Lower lobe of right lung (tissue), 2 donors: Measurements from ENCODE around the gene CRIP1. TPM values are rescaled to one million over a fixed set of nuclear protein-coding genes. Genes with fewer than 3 reads are reported as not detected.

Source experiments
- ATAC-seq, 2 donors: fragments of 200-7000 bp; cut with Tn5 transposase; one replicate each; pipeline ENCODE4 v1.9.1; 2020 to 2022; ENCODE audit warnings: mild to moderate bottlenecking in 2 of 2, moderate library complexity in 2 of 2
- DNase-seq: peaks from one replicate; pipeline ENCODE4 v3.0.0-alpha.2; 2020
- H3K27ac ChIP-seq: fragments of 200-600 bp; one replicate; pipeline ENCODE4 v1.8.0; 2022
- H3K27me3 ChIP-seq: fragments of 200-600 bp; one replicate; pipeline ENCODE4 v1.8.0; 2022; ENCODE audit warnings: low read depth
- H3K36me3 ChIP-seq: fragments of 200-600 bp; one replicate; pipeline ENCODE4 v1.8.0; 2022; ENCODE audit warnings: mild to moderate bottlenecking
- H3K4me1 ChIP-seq: fragments of 200-600 bp; one replicate; pipeline ENCODE4 v1.8.0; 2022
- H3K4me3 ChIP-seq: fragments of 200-600 bp; one replicate; pipeline ENCODE4 v1.8.0; 2022; ENCODE audit warnings: mild to moderate bottlenecking
- H3K9me3 ChIP-seq: fragments of 200-600 bp; one replicate; pipeline ENCODE4 v1.8.0; 2022
- intact Hi-C: fragments of 100-400 bp; cut with DNase I; formaldehyde crosslinking; loops from one replicate; pipeline ENCODE4 v1.11.0; 2022
- total RNA-seq: library from RNA; stranded (reverse); fragmentation: NEBNext Ultra II Directional; extraction: Animal tissue kit (Norgen Biotek cat#: 25700); gene quantifications from one replicate; pipeline ENCODE4 v1.2.1, GENCODE V29; 2021
- TF ChIP-seq, protein P1 (sequence below): fragments of 200-600 bp; IDR thresholded peaks from one replicate; pipeline ENCODE4 v1.8.0; 2022; ENCODE audit warnings: antibody characterized with exemption, mild to moderate bottlenecking
- donor health status: DM: no; HTN: yes; CAD: no; lungs with severe emphysema.

The CRIP1 gene
- total RNA-seq, 1 donor from 2014 or later: 237 TPM

DNA sequence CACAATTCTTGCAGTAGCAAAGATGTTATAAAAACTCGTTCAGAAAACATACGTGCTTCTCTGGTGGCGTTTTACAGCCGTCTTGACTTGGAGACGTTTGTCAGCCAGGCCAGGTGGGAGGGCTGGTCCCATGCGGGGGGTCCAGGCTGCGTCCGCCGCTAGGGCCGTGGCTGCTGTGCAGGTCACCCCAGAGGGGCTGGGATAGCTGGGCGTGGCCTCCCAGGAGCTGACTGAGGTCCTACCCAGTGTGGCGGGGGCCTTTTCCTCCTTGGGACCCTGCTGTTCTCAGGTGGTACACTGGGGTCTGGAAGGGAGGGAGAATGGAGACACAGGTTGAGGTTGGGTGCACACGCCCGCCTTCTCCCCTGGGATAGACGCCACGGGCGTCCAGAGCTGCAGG lies 41.8 kb upstream of the CRIP1 start:
- DNase-seq (no peak), ATAC-seq (no peak)
- TF ChIP-seq, protein P1, sequence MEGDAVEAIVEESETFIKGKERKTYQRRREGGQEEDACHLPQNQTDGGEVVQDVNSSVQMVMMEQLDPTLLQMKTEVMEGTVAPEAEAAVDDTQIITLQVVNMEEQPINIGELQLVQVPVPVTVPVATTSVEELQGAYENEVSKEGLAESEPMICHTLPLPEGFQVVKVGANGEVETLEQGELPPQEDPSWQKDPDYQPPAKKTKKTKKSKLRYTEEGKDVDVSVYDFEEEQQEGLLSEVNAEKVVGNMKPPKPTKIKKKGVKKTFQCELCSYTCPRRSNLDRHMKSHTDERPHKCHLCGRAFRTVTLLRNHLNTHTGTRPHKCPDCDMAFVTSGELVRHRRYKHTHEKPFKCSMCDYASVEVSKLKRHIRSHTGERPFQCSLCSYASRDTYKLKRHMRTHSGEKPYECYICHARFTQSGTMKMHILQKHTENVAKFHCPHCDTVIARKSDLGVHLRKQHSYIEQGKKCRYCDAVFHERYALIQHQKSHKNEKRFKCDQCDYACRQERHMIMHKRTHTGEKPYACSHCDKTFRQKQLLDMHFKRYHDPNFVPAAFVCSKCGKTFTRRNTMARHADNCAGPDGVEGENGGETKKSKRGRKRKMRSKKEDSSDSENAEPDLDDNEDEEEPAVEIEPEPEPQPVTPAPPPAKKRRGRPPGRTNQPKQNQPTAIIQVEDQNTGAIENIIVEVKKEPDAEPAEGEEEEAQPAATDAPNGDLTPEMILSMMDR: no peak
- peaks cover 19% of the 10 kb centered on the region for H3K36me3 ChIP-seq
- no peaks in the 10 kb centered on the region for H3K9me3 ChIP-seq
- no peaks in the 10 kb centered on the region for H3K27me3 ChIP-seq
- intact Hi-C loops: no loop called here
- no peak overlapping the region for H3K27ac ChIP-seq
- peaks cover 9% of the 10 kb centered on the region for H3K4me1 ChIP-seq
- H3K4me3 ChIP-seq: no peak overlapping the region

DNA sequence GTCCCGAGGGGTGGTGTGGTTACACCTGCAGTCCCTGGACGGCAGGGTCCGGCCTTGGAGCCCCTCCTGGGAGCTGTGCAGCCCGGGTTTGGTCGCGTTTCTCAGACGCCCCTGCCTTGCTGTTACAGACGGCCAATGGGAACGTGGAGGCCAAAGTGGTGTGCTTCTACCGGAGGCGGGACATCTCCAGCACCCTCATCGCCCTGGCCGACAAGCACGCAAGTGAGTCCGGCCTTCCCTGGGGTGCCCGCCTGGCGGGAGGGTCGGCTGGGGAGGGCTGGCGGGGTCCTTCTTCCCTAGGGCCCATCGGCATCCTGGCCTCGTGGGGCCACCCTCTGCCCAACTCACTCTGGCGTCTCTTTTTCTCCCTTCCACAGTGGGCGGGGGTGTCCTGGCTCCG lies 41.4 kb upstream of the CRIP1 start:
- DNase-seq (no peak), ATAC-seq (no peak)
- Histone ChIP-seq H3K9me3 (no peaks in the 10 kb centered on the region), H3K27ac (no peak overlapping the region), H3K36me3 (peaks cover 21% of the 10 kb centered on the region), H3K4me1 (peaks cover 9% of the 10 kb centered on the region), H3K27me3 (no peaks in the 10 kb centered on the region), H3K4me3 (no peak overlapping the region)
- TF ChIP-seq, protein P1: no peak
- intact Hi-C loops: no loop called here

DNA sequence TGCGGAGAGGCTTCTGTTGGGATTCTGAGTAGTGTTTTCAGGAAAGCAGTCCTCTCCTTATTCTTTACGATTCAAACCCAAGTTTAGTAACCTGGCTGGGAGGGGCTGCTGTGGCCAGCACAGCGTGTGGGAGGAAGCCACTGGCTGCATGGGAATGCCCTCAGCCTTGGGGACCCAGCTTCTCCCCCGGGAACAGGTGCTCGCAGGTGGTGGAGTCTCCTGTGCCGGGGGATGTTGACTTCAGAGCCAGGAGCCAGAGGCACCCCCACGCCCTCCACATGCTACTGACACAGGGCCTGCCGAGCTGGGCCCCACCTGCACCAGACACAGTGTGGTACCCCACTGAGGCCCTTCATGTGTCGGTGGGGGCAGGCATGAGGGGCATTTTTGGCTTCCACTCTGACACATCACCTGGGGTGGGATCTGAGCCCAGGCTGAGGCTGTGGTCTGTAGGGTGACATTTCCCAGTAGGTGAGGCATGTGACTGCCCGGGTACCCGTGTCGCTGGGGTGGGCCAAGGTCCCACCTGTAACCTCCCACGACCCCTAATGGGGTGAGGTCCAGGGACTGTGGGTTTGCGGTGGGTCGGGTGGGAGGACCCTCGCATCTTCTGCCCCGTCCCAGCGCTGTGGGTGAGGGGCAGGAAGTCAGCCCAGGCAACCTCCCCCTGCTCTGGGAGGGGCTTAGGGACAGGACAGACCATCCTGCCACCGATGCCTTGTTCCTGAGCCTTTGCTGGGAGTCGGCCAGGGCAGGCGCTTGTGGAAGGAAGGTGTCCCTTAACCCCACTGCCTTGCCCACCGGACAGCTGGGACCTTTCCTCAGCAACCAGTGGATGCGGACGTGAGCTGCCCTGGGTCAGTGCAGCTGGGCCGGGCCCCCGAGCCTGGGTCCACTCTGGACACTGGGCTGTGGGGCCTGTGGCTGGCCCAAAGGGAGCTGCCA lies 40.5 kb upstream of the CRIP1 start:
- intact Hi-C loops: no loop called here
- H3K27ac ChIP-seq: no peak overlapping the region
- TF ChIP-seq, protein P1: no peak
- H3K36me3 ChIP-seq: peaks cover 28% of the 10 kb centered on the region
- H3K27me3 ChIP-seq: no peaks in the 10 kb centered on the region
- no peaks in the 10 kb centered on the region for H3K9me3 ChIP-seq
- ATAC-seq (no peak), DNase-seq (no peak)
- H3K4me3 ChIP-seq: no peak overlapping the region
- H3K4me1 ChIP-seq: peaks cover 9% of the 10 kb centered on the region

DNA sequence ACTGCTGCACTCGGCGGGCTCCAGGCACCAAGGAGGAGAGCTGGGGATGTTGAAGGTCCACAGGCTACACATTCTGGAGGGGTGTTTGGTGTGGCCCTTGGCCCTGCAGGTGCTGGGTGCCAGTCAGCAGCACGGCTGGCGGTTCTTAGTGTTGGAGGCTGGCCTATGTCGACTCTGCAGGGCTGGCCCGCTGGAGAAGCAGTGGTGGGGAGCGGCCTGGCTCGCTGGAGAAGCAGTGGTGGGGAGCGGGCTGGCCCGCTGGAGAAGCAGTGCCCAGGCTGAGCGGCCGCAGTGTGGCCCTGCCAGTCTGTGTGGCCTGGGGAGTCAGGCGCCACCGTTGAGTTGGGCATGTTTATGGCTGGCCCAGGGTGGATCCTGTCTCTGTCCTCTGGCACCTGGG lies 39.7 kb upstream of the CRIP1 start:
- Histone ChIP-seq H3K36me3 (peaks cover 30% of the 10 kb centered on the region), H3K4me3 (no peak overlapping the region), H3K27me3 (no peaks in the 10 kb centered on the region), H3K9me3 (no peaks in the 10 kb centered on the region), H3K27ac (no peak overlapping the region), H3K4me1 (peaks cover 9% of the 10 kb centered on the region)
- intact Hi-C loops: no loop called here
- DNase-seq (no peak), ATAC-seq (no peak)
- TF ChIP-seq, protein P1: no peak

DNA sequence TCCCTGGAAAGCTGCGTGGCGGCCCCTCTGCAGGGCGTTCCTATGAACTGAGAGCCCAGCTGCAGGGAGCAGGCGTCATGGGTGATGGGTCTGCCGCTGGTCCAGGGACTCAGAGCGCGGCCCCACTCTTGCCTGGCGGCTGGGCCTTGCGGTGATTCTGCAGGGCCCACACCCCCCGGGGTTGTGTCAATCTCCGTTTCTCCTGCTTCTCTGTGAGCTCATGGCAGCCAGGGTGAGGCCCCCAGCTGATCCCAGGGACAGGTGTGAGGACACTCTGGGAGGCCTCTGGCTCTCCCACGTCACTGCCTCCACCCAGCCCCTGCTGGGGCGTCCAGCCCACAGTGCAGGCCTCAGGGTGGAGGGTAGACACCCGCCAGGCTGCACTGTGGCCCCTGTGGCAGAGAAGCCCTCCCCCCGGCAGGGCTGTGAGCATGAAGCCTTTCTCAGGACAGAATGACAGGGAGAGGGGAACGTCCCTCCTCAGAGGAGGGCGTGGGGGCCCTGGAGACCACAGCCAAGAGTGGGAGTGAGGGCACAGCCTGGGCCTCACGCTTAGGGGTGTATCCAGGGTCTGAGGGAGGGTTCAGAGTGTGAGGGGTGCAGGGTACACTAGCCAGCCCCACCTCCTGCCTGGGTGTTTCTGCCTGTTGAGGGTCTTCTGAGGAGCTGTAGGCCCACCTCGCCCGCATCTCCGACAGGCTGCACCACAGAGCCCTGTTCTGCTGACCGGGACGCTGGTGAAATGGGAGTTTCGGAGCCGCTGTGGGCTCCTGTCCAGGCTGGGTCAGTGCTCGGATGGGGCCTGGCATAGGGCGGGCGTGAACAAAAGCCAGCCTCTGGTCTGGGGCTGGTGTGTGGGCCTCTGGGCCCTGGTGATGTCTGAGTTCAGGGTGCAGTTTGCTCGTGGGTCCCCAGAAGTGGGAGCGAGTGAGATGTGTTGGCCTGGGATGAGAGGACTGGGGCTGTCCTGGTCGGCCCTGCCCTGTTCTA lies 38.7 kb upstream of the CRIP1 start:
- Histone ChIP-seq H3K27ac (peak overlapping the region; percentile 41), H3K9me3 (no peaks in the 10 kb centered on the region), H3K36me3 (peaks cover 23% of the 10 kb centered on the region), H3K4me1 (peaks cover 9% of the 10 kb centered on the region), H3K27me3 (no peaks in the 10 kb centered on the region), H3K4me3 (no peak overlapping the region)
- intact Hi-C loops: no loop called here
- TF ChIP-seq, protein P1: no peak
- DNase-seq (no peak), ATAC-seq (peak; percentile 2)
